Bronchial epithelial cell (primary cell): Measurements from ENCODE around the gene RBMX. TPM values are rescaled to one million over a fixed set of nuclear protein-coding genes. Genes with fewer than 3 reads are reported as not detected.

Experiments
- DNase-seq: peaks from one replicate; pipeline ENCODE4 v3.0.0-alpha.2; 2010; ENCODE audit warnings: low read depth
- FAIRE-seq: peaks from 2 replicates; lab custom pipeline; 2011; peaks lifted over from hg19 to GRCh38; lab: Jason Lieb, UNC
- H3K27me3 ChIP-seq: 2 replicates; pipeline ENCODE4 v1.5.1; 2011; ENCODE audit warnings: low read length; ENCODE audit not compliant: control insufficient read depth, insufficient read depth
- H3K36me3 ChIP-seq: 2 replicates; pipeline ENCODE4 v1.5.1; 2011; ENCODE audit warnings: low read length; ENCODE audit not compliant: control insufficient read depth, insufficient read depth
- H3K4me3 ChIP-seq: 2 replicates; pipeline ENCODE4 v1.5.1; 2011; ENCODE audit warnings: mild to moderate bottlenecking, low read depth, low read length, control low read depth
- total RNA-seq: library from RNA; depleted of rRNA; stranded (reverse); fragments of >200 nt; gene quantifications from 2 replicates; pipeline ENCODE4 v1.2.1, GENCODE V29; 2014
- TF ChIP-seq, protein P1 (sequence below): IDR thresholded peaks from 2 replicates; pipeline ENCODE4 v1.5.1; 2011; ENCODE audit warnings: mild to moderate bottlenecking, moderate library complexity, low read length, control low read depth, inconsistent platforms; ENCODE audit not compliant: insufficient read depth, severe bottlenecking

The RBMX gene
- total RNA-seq, 1 donor from 2014 or later: 115 TPM

DNA sequence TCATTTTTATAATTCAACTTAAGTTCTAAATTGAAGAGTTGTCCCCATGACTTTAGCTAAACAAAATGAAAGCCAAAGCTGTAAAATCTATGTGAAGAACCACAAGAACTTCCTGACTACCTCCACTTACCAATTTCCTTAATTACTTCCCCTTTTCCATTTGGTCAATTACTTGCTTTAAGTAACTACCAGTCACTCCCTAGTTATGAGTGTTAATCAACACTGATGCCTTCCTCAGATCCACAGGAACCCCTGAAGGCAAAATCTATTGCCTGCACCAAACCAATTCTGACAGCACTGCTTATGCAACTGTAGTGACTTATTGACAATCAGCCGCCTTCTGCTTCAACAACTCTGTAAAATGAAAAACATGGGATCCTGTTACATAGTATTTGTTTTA is 10.5 kb downstream of the RBMX start:
- no peaks in the 10 kb centered on the region for H3K27me3 ChIP-seq
- DNase-seq (no peak), FAIRE-seq (no peak)
- TF ChIP-seq, protein P1, sequence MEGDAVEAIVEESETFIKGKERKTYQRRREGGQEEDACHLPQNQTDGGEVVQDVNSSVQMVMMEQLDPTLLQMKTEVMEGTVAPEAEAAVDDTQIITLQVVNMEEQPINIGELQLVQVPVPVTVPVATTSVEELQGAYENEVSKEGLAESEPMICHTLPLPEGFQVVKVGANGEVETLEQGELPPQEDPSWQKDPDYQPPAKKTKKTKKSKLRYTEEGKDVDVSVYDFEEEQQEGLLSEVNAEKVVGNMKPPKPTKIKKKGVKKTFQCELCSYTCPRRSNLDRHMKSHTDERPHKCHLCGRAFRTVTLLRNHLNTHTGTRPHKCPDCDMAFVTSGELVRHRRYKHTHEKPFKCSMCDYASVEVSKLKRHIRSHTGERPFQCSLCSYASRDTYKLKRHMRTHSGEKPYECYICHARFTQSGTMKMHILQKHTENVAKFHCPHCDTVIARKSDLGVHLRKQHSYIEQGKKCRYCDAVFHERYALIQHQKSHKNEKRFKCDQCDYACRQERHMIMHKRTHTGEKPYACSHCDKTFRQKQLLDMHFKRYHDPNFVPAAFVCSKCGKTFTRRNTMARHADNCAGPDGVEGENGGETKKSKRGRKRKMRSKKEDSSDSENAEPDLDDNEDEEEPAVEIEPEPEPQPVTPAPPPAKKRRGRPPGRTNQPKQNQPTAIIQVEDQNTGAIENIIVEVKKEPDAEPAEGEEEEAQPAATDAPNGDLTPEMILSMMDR: no peak
- no peak overlapping the region for H3K4me3 ChIP-seq
- no peaks in the 10 kb centered on the region for H3K36me3 ChIP-seq

DNA sequence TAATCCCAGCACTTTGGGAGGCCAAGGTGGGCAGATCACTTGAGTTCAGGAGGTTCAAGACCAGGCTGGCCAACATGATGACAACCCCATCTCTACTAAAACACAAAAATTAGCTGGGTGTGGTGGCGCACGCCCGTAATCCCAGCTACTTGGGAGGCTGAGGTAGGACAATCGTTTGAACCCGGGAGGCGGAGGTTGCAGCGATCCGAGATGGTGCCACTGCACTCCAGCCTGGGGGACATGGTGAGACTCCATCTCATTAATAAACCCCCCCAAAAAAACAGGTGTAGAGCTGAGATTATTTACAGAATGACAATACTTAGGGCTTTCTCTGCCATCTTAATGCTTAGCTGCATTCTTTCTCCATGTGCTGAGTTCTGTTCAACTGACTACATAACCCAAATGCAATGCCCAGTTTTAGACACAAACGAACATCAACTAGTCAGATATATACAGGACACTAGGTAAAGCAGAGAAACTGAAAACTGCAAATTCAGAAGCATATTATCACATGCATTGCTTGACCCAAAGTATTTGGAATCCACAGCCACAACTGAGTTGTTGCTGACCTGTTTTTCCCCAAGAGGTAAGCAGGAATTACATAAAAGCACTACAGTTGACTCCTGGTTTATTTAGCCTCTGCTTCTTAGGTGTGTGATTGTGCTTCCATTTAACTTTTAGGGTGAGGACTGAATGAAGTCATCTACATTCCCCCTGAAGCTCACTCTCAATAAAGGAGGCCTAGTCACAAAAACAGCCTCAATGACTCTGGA is 12.1 kb downstream of the RBMX start:
- no peaks in the 10 kb centered on the region for H3K36me3 ChIP-seq
- DNase-seq (no peak), FAIRE-seq (no peak)
- H3K27me3 ChIP-seq: no peaks in the 10 kb centered on the region
- H3K4me3 ChIP-seq: no peak overlapping the region
- TF ChIP-seq, protein P1: no peak

DNA sequence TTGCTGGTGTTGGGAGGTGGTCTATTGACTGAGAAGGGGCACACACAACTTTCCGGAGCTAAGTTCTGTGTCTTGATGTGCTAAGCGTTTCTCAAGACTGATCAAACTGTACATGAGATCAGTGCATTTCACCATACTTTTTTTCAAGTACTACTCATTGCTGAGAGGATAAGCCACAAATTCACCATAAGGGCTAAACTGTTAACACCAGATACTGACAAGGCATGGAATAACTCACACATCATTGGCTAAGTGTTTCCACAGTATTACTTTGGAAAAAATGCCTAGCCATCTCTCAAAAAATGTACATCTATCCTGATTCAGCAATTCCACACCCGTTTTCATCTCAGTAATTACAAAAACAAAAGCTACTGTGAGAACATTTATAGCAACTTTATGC is 13.0 kb downstream of the RBMX start:
- no peaks in the 10 kb centered on the region for H3K36me3 ChIP-seq
- FAIRE-seq: no peak
- no peaks in the 10 kb centered on the region for H3K27me3 ChIP-seq

DNA sequence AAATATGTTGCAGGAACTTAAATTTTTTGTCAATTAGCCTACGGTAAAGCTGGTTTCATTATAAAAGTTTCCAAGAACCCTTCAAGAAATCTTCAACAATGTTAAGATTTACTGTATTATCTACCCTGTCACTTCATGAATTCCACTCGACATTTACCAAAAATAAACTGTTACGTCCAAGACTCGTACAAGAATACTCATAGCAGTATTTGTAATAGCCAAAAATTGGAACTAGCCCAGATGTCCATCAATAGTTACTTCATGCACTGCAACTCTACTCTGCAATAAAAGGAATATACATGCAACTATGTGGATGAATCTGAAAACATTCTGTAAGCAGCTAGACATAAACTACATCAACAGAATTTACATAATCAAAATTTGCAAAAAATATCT is 13.4 kb downstream of the RBMX start:
- Histone ChIP-seq H3K4me3 (no peak overlapping the region), H3K36me3 (peaks cover 1% of the 10 kb centered on the region), H3K27me3 (no peaks in the 10 kb centered on the region)
- TF ChIP-seq, protein P1: no peak
- FAIRE-seq: no peak
- no peak for DNase-seq

More for the DNA sequence above, 13.0 kb downstream of the RBMX start:
- TF ChIP-seq, protein P1: no peak
- H3K4me3 ChIP-seq: no peak overlapping the region
- DNase-seq: no peak

DNA sequence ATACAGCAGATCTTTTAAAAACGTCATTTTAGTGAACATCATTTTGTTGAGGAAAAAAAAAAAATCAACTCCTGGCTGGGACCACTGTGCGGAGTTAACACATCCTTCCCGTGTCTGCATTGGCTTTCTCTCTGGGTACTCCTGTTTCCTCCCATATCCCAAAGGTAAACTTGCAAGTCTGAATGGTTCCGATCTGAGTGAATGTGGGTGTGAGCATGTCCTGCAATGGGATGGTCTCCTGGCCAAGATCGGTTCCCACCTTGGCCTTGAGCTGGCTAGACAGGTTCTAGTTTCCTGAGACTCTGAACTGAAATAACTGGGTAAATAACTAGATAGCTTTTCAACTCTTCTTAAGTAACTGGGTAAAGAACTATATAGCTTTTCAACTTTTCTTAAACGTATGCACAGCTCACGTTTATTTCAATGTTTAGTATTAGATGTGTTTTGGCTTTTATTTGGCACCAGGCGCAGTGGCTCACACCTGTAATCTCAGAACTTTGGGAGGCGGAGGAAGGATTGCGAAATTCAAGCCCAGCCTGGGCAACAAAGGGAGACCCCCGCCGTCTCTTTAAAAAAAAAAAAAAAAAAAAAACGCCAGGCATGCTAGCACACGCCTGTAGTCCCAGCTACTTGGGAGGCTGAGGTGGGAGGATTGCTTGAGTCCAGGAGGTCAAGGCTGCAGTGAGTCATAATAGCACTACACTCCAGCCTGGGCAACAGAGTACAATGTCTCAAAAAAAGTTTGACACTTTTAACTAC is 14.0 kb downstream of the RBMX start:
- no peaks in the 10 kb centered on the region for H3K27me3 ChIP-seq
- FAIRE-seq (peak; percentile 18), DNase-seq (no peak)
- H3K36me3 ChIP-seq: peaks cover 2% of the 10 kb centered on the region
- H3K4me3 ChIP-seq: no peak overlapping the region
- TF ChIP-seq, protein P1: no peak
